HEK293 (cell line): ENCODE results near the gene AHCY.

ENCODE experiments used
- BCL11A ChIP-seq: fragments of 450-650 bp; formaldehyde crosslinking; IDR thresholded peaks from 2 replicates; pipeline ENCODE4 v1.5.1; 2016; ENCODE audit warnings: low read depth, missing biosample characterization, missing genetic modification characterization
- CTCF ChIP-seq: fragments of 450-650 bp; formaldehyde crosslinking; IDR thresholded peaks from 2 replicates; pipeline ENCODE4 v1.5.1; 2016; ENCODE audit warnings: missing biosample characterization, missing genetic modification characterization
- GLI2 ChIP-seq: fragments of 450-650 bp; formaldehyde crosslinking; IDR thresholded peaks from 2 replicates; pipeline ENCODE4; 2017; ENCODE audit warnings: missing biosample characterization, missing genetic modification characterization, low read depth, borderline replicate concordance
- GLI4 ChIP-seq: fragments of 450-650 bp; formaldehyde crosslinking; IDR thresholded peaks from 2 replicates; pipeline ENCODE4 v1.5.1; 2016; ENCODE audit warnings: missing biosample characterization, missing genetic modification characterization
- PRDM4 ChIP-seq: fragments of 450-650 bp; formaldehyde crosslinking; IDR thresholded peaks from 2 replicates; pipeline ENCODE4 v1.5.1; 2017; ENCODE audit warnings: missing biosample characterization, missing genetic modification characterization
- YY1 ChIP-seq: fragments of 450-650 bp; formaldehyde crosslinking; IDR thresholded peaks from 2 replicates; pipeline ENCODE4 v1.5.1; 2018; ENCODE audit warnings: missing biosample characterization, missing genetic modification characterization
- ZFP41 ChIP-seq: fragments of 450-650 bp; formaldehyde crosslinking; IDR thresholded peaks from 2 replicates; pipeline ENCODE4 v1.5.1; 2016; ENCODE audit warnings: missing biosample characterization, missing genetic modification characterization, borderline replicate concordance
- ZFP69B ChIP-seq: fragments of 450-650 bp; formaldehyde crosslinking; IDR thresholded peaks from 2 replicates; pipeline ENCODE4 v1.5.1; 2016; ENCODE audit warnings: missing biosample characterization, missing genetic modification characterization
- ZNF24 ChIP-seq: fragments of 450-650 bp; formaldehyde crosslinking; IDR thresholded peaks from 2 replicates; pipeline ENCODE4 v1.5.1; 2016; ENCODE audit warnings: missing biosample characterization, missing genetic modification characterization
- ZNF274 ChIP-seq, 2 experiments: fragments of 200-500 bp in 1 of 2; fragments of 450-650 bp in 1 of 2; sonication (Bioruptor generic) in 1 of 2; formaldehyde crosslinking in 1 of 2; IDR thresholded peaks; 2 replicates each; pipeline versions ENCODE4 v1.5.1 to v1.6.1; 2014 to 2016; ENCODE audit warnings: borderline replicate concordance in 1 of 2, inconsistent platforms in 1 of 2, low read length in 1 of 2, missing biosample characterization in 1 of 2, missing genetic modification characterization in 1 of 2
- ZNF785 ChIP-seq: fragments of 450-650 bp; formaldehyde crosslinking; IDR thresholded peaks from 2 replicates; pipeline ENCODE4 v1.5.1; 2016; ENCODE audit warnings: missing biosample characterization, missing genetic modification characterization
- TF ChIP-seq, protein P1 (sequence below): fragments of 450-650 bp; formaldehyde crosslinking; conservative IDR thresholded peaks from 2 replicates; pipeline ENCODE4 v1.5.1; 2016; ENCODE audit warnings: low read depth, missing biosample characterization, missing genetic modification characterization

GRCh38 chr20:34315236-34315635 lies 12.1 kb upstream of the AHCY start:
- TF ChIP-seq CTCF (tag by site-specific recombination) (no peak), BCL11A (tag by site-specific recombination) (no peak), ZFP69B (tag by site-specific recombination) (no peak), ZNF785 (tag by site-specific recombination) (no peak), ZNF274 (IDR thresholded peaks at IDR 0.05; ENCODE audit: low read length) (no peak), ZNF274 (tag by site-specific recombination; IDR thresholded peaks at IDR 0.05; ENCODE audit: borderline replicate concordance) (no peak), GLI2 (tag by site-specific recombination) (no peak), ZNF24 (tag by site-specific recombination) (no peak), ZFP41 (no peak), YY1 (tag by site-specific recombination) (no peak), GLI4 (tag by site-specific recombination) (no peak), PRDM4 (tag by site-specific recombination) (no peak)
- TF ChIP-seq, protein P1, sequence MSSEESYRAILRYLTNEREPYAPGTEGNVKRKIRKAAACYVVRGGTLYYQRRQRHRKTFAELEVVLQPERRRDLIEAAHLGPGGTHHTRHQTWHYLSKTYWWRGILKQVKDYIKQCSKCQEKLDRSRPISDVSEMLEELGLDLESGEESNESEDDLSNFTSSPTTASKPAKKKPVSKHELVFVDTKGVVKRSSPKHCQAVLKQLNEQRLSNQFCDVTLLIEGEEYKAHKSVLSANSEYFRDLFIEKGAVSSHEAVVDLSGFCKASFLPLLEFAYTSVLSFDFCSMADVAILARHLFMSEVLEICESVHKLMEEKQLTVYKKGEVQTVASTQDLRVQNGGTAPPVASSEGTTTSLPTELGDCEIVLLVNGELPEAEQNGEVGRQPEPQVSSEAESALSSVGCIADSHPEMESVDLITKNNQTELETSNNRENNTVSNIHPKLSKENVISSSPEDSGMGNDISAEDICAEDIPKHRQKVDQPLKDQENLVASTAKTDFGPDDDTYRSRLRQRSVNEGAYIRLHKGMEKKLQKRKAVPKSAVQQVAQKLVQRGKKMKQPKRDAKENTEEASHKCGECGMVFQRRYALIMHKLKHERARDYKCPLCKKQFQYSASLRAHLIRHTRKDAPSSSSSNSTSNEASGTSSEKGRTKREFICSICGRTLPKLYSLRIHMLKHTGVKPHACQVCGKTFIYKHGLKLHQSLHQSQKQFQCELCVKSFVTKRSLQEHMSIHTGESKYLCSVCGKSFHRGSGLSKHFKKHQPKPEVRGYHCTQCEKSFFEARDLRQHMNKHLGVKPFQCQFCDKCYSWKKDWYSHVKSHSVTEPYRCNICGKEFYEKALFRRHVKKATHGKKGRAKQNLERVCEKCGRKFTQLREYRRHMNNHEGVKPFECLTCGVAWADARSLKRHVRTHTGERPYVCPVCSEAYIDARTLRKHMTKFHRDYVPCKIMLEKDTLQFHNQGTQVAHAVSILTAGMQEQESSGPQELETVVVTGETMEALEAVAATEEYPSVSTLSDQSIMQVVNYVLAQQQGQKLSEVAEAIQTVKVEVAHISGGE (tag by site-specific recombination) = no peak
